Ovary (tissue), 9 donors: ENCODE results near the gene CACNB2. TPM values are rescaled to one million over a fixed set of nuclear protein-coding genes. Genes with fewer than 3 reads are reported as not detected.

ENCODE experiments used
- DNase-seq, 5 donors: peaks; one replicate each; pipeline ENCODE4 v3.0.0-alpha.2; 2019 to 2020
- H3K27ac ChIP-seq, 2 donors: fragments of 200-600 bp; one replicate each; pipeline versions ENCODE4 v1.5.1 to v1.8.0; 2019 to 2022
- H3K27me3 ChIP-seq: fragments of 200-600 bp; one replicate; pipeline ENCODE4 v1.8.0; 2022
- H3K36me3 ChIP-seq: fragments of 200-600 bp; sonication (generic); one replicate; pipeline ENCODE4 v1.5.1; 2019
- H3K4me1 ChIP-seq: one replicate; pipeline ENCODE4 v1.8.1; 2013; ENCODE audit warnings: mild to moderate bottlenecking, moderate library complexity; ENCODE audit not compliant: insufficient read depth
- H3K4me3 ChIP-seq: fragments of 200-600 bp; sonication (generic); one replicate; pipeline ENCODE4 v1.5.1; 2017
- H3K9me3 ChIP-seq, 2 donors: fragments of 200-600 bp in 1 of 2; sonication (generic) in 1 of 2; one replicate each; pipeline versions ENCODE4 v1.5.1 to v1.8.1; 2013 to 2019; ENCODE audit warnings: mild to moderate bottlenecking in 1 of 2, moderate library complexity in 1 of 2
- EP300 ChIP-seq: sonication (generic); formaldehyde crosslinking; IDR thresholded peaks from one replicate; pipeline ENCODE4 v1.6.1; 2017; ENCODE audit warnings: antibody characterized with exemption
- POLR2A ChIP-seq: fragments of 450-650 bp; IDR thresholded peaks from one replicate; pipeline ENCODE4 v1.6.1; 2017; ENCODE audit warnings: antibody characterized with exemption, mild to moderate bottlenecking, moderate library complexity
- WGBS, 3 donors: extraction: QIAGEN DNeasy Blood & Tissue Kit in 1 of 3; methylation state at CpG; one replicate each; pipeline versions ENCODE4 v1.1.5 to v1.1.7; 2013 to 2017; 5-methylcytosine and 5-hydroxymethylcytosine counted together
- intact Hi-C, 4 donors: fragments of 100-400 bp; cut with DNase I; formaldehyde crosslinking; loops; one replicate each; pipeline versions ENCODE4 v1.11.0 to v1.15.1; 2022 to 2023
- polyA plus RNA-seq, 2 donors: library from polyadenylated mRNA; stranded (reverse); fragments of 200-250 nt in 1 of 2; fragments of 350-450 nt in 1 of 2; fragmentation: Illumina TruSeq in 1 of 2; extraction: RNeasy Lipid Tissue Mini Kit (QIAGEN cat#74804) in 1 of 2; gene quantifications; one replicate each; pipeline ENCODE4 v1.2.3, GENCODE V29; 2013 to 2014
- total RNA-seq, 7 donors: library from RNA; depleted of rRNA in 2 of 7; stranded (reverse); fragments of >200 nt in 2 of 7; fragmentation: NEBNext Ultra II Directional in 3 of 7; extraction: Animal tissue kit (Norgen Biotek cat#: 25700) in 3 of 7; gene quantifications; one replicate each; pipeline versions ENCODE4 v1.1.0 to v1.2.4, GENCODE V29; 2016 to 2023
- TF ChIP-seq, protein P1 (sequence below), 3 donors: fragments of 450-650 bp in 2 of 3; fragments of 200-600 bp in 1 of 3; IDR thresholded peaks; one replicate each; pipeline versions ENCODE4 v1.5.1 to v1.8.0; 2016 to 2022; ENCODE audit warnings: antibody characterized with exemption in 3 of 3, mild to moderate bottlenecking in 1 of 3
- donor health status: DM: no; HTN: no; CAD: no; lungs with moderate emphysema.
- donor health status: DM: no; HTN: no; CAD: no.
- donor health status: Bipolar disorder and iron deficiency.
- donor health status: DM: yes; HTN: yes; CAD: no.
- donor health status: DM: no; HTN: no; CAD: no.
- donor health status: DM: yes; HTN: yes; CAD: no.

CACNB2 gene
- total and polyA plus RNA-seq, 9 donors: 8.9 to 60.9 (median 23.8) TPM

GRCh38 chr10:18104223-18104872 lies 35.9 kb upstream of the CACNB2 start:
- Histone ChIP-seq H3K9me3 (no peaks in the 10 kb centered on the region), H3K27ac (no peak overlapping the region), H3K36me3 (no peaks in the 10 kb centered on the region), H3K4me1 (no peaks in the 10 kb centered on the region), H3K27me3 (no peaks in the 10 kb centered on the region), H3K4me3 (no peak overlapping the region)
- WGBS, 3 donors: 73 to 76% (median 74%) methylated on average over 10 of the region's 10 CpGs
- no peak for TF ChIP-seq EP300
- TF ChIP-seq, protein P1, sequence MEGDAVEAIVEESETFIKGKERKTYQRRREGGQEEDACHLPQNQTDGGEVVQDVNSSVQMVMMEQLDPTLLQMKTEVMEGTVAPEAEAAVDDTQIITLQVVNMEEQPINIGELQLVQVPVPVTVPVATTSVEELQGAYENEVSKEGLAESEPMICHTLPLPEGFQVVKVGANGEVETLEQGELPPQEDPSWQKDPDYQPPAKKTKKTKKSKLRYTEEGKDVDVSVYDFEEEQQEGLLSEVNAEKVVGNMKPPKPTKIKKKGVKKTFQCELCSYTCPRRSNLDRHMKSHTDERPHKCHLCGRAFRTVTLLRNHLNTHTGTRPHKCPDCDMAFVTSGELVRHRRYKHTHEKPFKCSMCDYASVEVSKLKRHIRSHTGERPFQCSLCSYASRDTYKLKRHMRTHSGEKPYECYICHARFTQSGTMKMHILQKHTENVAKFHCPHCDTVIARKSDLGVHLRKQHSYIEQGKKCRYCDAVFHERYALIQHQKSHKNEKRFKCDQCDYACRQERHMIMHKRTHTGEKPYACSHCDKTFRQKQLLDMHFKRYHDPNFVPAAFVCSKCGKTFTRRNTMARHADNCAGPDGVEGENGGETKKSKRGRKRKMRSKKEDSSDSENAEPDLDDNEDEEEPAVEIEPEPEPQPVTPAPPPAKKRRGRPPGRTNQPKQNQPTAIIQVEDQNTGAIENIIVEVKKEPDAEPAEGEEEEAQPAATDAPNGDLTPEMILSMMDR (IDR thresholded peaks at IDR 0.05): peak in 1 of 3 donors; percentile 42
- peak; percentile 19 to 61 (median 61) for DNase-seq
- intact Hi-C loops: no loop called here

DNA sequence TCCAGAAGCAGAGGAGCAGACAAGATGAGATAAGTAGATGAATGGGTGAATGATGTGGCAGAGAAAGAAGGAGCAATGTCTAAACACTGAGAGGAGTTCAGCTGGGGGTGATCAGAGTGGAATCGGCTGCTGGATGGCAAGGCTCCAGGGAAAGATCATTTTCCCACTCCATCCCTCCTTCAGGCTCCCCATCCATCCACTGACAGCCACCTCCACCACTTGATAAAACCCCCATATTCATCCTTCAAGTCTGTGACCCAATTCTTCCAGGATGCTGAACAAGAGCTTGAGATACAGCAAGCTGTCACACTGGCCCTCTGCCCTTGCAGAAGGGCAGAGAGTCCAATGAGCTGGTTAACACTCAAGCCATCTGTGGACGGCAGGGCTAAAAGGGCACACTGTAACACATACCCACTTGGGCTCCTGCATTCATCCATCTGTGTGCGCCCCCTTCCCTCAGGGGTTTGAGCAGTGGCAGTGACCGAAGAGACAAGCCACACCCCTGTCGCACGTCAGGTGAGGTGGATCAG lies 30.8 kb upstream of the CACNB2 start:
- Histone ChIP-seq H3K4me1 (no peaks in the 10 kb centered on the region), H3K27me3 (no peaks in the 10 kb centered on the region), H3K4me3 (no peak overlapping the region), H3K27ac (no peak overlapping the region), H3K9me3 (no peaks in the 10 kb centered on the region), H3K36me3 (no peaks in the 10 kb centered on the region)
- TF ChIP-seq, protein P1 (IDR thresholded peaks at IDR 0.05): no peak
- TF ChIP-seq EP300: no peak
- no peak for TF ChIP-seq POLR2A
- intact Hi-C loops: no loop called here
- no peak for DNase-seq
- 84 to 90% (median 88%) methylated on average over 6 of the region's 6 CpGs for WGBS, 3 donors

- TF ChIP-seq, protein P1 (IDR thresholded peaks at IDR 0.05): no peak
- no peak for TF ChIP-seq POLR2A
- no peak for TF ChIP-seq EP300
- no peaks in the 10 kb centered on the region for H3K9me3 ChIP-seq
- intact Hi-C loops: no loop called here
- no peak overlapping the region for H3K27ac ChIP-seq
- H3K4me1 ChIP-seq: no peaks in the 10 kb centered on the region
- no peak overlapping the region for H3K4me3 ChIP-seq
- no peaks in the 10 kb centered on the region for H3K27me3 ChIP-seq
- DNase-seq: no peak
- no peaks in the 10 kb centered on the region for H3K36me3 ChIP-seq
- 73 to 83% (median 77%) methylated on average over 1 of the region's 1 CpG for WGBS, 3 donors
These were observed 26.3 kb upstream of the CACNB2 start for GRCh38 chr10:18113881-18114280.

GRCh38 chr10:18117276-18117675 lies 22.9 kb upstream of the CACNB2 start:
- Histone ChIP-seq H3K27ac (no peak overlapping the region), H3K9me3 (no peaks in the 10 kb centered on the region), H3K4me3 (no peak overlapping the region), H3K36me3 (no peaks in the 10 kb centered on the region), H3K4me1 (no peaks in the 10 kb centered on the region), H3K27me3 (no peaks in the 10 kb centered on the region)
- intact Hi-C loops: no loop called here
- TF ChIP-seq POLR2A: no peak
- TF ChIP-seq EP300: no peak
- TF ChIP-seq, protein P1 (IDR thresholded peaks at IDR 0.05): no peak
- no peak for DNase-seq
- WGBS, 3 donors: 71 to 80% (median 75%) methylated on average over 2 of the region's 2 CpGs
